ENCODE measurements around the gene RBMS1.

DNA sequence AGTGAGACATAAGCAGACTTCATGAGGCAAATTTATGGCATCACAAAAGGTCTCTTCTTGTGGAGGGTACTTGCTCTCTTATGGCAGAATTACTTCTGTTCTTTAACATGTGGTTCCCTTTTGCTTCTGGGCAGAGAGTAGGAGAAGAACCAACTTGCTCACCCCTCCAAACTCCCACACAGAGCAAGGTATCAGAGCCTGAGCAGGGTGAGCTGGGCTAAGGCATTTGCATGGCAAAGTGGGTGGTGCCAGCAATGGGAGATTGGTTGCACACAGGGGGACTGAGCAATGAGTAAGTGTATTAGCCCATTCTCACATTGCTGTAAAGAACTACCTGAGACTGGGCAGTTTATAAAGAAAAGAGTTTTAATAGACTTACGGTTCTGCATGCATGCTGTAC, 229.3 kb downstream of the RBMS1 start:
- no peak for TF ChIP-seq POLR2A (IDR thresholded peaks at IDR 0.05)
- TF ChIP-seq, protein P1, sequence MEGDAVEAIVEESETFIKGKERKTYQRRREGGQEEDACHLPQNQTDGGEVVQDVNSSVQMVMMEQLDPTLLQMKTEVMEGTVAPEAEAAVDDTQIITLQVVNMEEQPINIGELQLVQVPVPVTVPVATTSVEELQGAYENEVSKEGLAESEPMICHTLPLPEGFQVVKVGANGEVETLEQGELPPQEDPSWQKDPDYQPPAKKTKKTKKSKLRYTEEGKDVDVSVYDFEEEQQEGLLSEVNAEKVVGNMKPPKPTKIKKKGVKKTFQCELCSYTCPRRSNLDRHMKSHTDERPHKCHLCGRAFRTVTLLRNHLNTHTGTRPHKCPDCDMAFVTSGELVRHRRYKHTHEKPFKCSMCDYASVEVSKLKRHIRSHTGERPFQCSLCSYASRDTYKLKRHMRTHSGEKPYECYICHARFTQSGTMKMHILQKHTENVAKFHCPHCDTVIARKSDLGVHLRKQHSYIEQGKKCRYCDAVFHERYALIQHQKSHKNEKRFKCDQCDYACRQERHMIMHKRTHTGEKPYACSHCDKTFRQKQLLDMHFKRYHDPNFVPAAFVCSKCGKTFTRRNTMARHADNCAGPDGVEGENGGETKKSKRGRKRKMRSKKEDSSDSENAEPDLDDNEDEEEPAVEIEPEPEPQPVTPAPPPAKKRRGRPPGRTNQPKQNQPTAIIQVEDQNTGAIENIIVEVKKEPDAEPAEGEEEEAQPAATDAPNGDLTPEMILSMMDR (IDR thresholded peaks at IDR 0.05), result no peak
